SW480 (cell line): ENCODE results near the gene FLAD1.

Experiments
- DNase-seq: peaks from one replicate; pipeline ENCODE4 v3.0.0-alpha.2; 2016; ENCODE audit warnings: low spot score

FLAD1 gene

DNA sequence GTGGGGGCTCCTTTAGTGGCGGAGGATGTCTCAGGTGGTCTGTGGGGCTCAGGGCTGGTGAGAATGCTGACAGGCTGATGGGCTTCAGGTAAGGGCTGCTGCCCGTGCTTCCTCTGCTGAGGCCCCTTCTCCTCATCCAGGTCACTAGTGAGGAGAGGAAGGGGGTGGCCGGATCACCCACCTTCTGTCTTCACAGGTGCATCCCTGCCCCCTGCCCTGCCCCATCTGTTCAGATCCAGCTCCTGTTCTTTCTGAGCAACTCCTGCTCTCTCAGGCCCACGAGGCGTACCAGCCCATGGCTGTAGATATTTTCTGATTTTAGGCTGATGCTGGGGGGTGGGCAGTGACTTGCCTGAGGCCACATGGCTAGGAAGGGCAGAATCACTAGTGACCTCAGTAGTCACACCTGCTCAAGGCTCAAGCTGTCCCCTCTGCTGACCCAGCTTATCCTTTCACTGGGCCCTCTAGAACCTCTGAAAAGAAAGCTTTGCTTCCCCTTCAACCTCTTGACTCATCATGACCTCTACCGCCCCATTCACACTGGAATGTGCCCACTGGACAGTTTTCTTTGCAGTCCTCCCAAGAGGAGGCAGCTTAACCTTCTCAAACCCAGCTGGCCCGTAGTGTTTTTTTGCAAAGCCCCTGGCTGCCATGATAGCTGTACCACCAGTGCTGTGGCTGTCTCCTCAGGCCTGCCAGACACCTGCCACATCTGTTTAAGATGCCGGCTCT, 35.6 kb downstream of the FLAD1 start:
- no peak for DNase-seq

DNA sequence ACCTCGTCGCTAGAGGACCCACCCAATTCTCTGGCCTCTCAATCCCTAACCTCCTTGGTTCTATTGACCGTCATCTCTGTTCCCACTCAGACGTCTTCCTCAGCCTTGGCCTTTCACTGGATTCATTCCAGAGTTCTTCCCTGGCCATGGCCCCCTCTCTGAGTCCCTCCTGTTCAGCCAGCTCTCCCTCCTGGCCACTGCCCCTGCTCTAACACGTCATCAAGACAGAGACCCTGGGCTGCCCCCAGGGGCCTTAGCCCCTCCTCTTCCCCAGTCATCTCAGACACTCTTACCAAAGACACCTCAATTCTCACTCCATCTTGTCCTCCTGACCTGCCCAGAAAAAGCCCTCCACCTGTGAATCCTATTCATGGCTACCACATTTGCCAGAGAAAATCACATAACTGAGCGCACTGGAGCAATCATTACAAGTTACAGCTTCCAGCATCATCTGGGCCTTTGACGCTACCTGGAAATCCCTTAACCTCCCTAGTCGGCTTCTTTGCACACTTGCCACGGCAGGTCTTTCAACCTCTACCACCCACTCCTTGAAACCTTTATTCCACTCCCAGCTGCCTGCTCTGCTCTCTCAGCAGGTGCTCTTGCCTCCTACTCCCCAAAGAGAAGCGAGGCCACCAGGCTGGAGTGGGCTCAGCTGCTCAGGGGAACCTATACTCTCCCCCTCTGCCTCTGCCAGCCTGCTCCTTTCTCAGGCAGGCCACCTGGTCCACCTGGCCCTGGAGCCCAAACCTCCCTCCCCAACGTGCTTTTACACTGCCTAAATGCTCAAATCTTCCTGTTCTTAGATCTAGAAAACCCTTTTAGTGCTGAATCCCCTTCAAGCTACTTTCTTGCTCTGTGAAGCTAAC, 36.5 kb downstream of the FLAD1 start:
- no peak for DNase-seq

- DNase-seq: peak; percentile 40
Measured at GRCh38 chr1:155022136-155022926, 39.2 kb downstream of the FLAD1 start.

DNA sequence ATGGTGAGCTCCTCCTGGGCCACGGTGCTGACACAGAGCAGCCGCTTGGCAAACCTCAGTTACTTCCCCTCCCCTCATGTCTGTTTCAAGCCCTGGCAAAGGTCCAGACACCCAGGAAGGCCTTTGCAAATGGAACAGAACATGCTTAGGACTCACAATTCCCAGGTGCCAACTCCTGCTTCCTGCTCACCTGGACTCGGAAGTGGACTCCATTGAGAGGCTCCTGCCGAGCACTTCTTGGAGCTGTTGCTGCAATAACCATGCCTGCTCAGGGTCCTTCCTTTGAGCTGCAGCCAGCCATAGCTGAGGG, 39.7 kb downstream of the FLAD1 start:
- DNase-seq: no peak

DNA sequence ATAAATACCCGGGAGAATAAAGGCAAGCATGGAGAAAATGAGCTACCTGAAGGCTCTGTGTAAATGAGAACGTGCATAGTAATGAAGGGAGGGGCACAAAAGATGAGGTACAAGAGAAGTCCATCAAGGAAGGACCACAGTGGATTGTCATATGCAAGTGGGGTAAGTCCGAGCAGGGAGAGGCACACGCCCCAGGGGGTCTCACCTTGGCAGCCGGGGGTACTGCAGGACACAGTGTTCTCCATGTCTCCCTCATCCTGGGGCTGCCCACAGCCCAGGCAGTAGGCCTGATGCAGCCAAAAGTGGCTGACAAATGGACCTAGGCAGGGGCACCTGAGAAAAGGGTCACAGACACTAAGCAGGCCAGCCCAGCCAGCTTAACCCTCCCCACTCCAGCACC, 40.5 kb downstream of the FLAD1 start:
- DNase-seq: no peak

DNA sequence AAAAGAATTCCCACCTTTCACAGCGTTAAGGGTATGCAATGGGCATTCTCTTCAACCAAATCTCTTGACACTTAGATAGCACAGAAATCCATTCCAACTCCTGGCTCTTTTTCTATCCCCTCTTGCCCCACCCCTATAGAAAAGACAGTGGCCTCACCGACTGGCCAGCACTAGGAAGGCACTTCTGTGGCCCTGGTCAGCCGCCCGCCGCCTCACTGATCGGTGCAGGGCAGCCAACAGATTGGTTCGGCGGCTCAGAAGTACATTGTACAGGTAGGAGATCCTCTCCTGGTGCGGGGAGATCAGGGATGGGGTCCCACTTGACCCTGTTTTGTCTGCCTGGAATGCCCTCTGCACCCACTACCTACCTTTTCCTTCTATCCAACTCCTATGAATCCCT, 41.2 kb downstream of the FLAD1 start:
- no peak for DNase-seq

GRCh38 chr1:155026154-155026553, 43.0 kb downstream of the FLAD1 start:
- no peak for DNase-seq

DNA sequence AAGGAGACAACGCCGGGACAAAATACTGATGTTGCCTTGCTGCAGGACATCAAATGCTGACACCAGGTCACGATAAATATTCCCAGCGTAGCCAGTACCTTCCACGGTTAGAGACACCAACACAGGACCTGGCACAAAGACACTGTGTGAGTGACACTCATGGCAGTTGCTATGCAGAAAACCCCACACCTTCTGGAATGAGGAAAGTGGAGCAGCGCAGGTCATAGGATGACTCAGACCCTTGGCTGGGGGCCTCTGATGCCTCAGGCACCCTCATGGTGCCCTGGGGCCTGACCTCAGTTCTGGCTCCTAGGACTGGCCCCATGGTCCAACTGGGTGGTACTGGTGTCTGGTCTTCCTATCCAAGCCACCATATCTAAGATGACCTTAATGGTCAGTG, 43.4 kb downstream of the FLAD1 start:
- no peak for DNase-seq

DNA sequence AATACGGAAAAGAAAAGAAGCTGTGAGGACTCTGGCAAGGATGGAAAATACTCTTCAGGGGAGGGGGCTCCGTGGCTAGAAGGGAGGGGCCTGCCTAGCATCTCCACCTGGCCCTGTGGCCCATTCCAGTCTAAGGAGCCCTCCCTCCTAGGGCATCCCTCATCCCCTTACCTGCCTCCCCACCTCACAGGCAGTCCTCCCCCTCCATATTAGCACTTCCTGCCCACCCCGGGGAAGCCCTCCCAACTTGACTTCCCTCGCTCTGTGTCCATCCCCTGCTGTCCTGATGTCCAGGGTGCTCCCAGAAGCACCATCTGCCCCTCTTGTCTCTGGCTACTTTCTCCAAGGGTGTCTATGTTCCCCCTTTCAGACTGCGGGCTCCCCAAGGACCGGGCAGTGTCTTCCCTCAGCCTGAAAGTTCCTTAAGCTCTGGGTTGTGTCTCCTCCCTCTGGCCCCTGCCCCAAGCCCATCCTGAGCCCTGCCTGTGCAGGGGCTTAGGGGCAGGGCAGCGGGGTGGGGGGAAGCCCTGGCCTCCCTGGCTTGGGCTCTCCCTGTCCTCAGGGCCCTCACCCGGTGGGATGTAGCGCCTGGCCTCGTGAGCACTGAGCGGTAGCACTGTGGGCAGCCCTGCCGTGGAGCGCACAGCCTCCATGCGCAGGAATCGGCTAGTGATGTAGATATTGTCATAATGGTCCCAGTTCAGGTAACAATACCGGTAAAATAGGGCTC, 46.5 kb downstream of the FLAD1 start:
- DNase-seq: no peak

- DNase-seq: no peak
Measured at GRCh38 chr1:155030243-155030795, 47.2 kb downstream of the FLAD1 start.

DNA sequence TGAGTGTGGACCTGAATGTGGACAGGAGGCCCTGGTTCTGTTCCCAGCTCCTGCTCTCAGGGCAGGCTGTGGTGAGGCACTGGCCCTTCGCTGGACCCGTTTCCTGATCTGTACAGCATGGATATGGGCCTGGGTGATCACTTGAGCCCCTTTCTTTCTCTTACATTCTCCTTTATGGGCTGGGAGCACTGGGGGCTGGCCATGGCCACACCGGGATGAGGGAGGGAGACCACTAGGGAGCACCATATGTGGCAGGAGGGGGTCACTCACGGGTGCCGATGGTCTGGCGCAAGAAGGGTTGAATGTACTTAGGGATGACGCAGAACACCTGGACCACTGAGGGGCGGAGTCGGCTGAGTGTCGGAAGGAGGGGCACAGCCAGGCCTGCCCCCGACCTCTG, 47.8 kb downstream of the FLAD1 start:
- no peak for DNase-seq

DNA sequence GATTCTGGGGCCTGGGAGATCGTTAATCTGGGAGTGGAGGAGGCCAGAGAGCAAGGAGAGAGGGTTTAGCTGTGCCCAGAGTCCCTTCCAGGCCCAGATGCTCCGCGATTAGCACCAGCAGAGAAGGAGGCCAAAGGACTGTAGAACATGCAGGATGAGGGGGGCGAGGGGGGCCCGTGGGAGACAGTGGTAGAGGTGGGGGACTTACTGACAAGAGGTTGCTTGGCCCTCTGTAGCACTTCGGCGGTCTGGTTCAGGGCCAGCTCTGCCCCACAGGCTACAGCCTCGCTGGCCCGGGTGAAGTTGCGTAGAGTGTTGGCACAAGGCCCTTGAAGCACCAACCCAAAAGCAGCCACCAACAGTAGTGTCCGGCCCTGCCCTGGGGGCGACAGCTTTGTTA, 49.7 kb downstream of the FLAD1 start:
- no peak for DNase-seq

DNA sequence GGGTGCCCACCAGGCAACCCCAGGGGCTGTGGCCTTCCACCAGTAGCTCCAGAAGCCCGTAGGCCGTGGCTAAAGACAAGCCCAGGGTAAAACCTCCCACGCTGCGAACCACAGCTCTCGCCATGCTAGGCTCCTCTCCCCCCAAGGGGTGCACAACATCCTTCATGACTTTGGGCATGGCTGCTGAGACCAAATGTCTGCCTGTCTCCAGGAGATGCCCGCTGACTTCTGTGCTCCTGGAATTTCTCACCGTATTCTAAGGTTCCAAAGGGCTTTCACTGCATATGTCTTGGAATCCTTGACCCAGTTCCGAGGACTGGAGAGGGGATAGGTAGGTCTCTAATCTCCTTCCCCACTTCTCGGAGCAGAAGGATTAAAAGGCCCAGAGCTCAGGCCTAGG, 50.4 kb downstream of the FLAD1 start, which contains the start of the genes DCST1 and DCST2:
Gene DCST1, plus strand, starts transcription at position 301 of the 400 bp plus-strand sequence. CDS start 213 bp downstream, outside the sequence.
Gene DCST2, minus strand, starts transcription at position 258 of the 400 bp plus-strand sequence. Its CDS starts 80 bp downstream, at position 178.
- no peak for DNase-seq

- DNase-seq: no peak
Measured at GRCh38 chr1:155034318-155035208, 51.4 kb downstream of the FLAD1 start.

GRCh38 chr1:155035936-155036335, 52.8 kb downstream of the FLAD1 start:
- no peak for DNase-seq

GRCh38 chr1:155037043-155037442, 53.9 kb downstream of the FLAD1 start:
- no peak for DNase-seq

DNA sequence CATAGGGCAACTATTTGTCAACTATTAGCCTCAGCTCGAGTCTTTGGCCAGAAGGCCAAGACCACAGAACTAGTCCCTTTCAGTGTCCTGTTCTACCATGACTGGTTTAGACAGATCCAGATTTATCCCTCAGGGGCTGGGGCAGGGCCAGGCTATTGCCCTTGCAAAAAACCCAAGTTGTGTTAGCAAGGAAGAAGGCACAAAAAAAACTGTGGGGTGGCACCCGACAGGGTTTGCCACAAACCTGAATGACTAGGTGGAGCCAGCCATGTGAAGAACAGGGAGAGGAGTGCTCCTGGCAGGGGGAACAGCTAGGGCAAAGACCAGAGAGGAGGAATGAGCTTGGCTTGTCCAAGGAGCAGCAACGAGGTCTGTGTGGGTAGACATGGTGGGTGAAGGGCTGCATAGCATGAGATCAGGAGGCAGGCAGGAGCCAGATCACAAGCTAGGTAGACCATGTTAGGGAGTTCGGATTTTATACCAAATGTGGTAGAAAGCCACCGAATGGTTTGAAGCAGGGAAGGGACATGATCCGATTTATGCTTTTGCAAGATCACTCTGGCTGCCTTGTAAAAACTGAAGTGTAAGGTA, 54.8 kb downstream of the FLAD1 start:
- DNase-seq: no peak

GRCh38 chr1:155038602-155039307, 55.6 kb downstream of the FLAD1 start:
- DNase-seq: no peak

DNA sequence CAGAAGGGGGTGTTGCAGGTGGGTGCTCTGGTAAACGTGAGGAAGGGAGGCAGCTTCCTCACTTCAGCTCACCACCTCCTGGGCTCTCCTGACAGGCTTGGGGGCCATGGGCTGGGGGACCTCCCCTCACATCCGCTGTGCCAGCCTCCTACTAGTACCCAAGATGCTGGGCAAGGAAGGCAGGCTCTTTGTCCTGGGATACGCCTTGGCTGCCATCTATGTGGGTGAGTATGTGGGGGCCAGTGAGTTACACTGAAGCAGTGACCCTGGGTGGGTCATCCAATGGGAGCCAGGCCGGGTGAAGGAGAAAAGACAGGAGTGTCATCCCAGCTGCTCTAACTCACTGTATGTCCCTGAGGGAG, 56.1 kb downstream of the FLAD1 start:
- DNase-seq: no peak
